Breast epithelium (tissue), 4 donors: Measurements from ENCODE around the gene ATP13A4. TPM values are rescaled to one million over a fixed set of nuclear protein-coding genes. Genes with fewer than 3 reads are reported as not detected.
A peak's percentile ranks its signal among the peaks of the same experiment; 100 is the strongest.

ENCODE experiments used
- DNase-seq, 2 donors: peaks; one replicate each; pipeline ENCODE4 v3.0.0-alpha.2; 2019; ENCODE audit warnings: low spot score in 2 of 2
- H3K27ac ChIP-seq, 2 donors: fragments of 200-600 bp; sonication (generic) in 1 of 2; one replicate each; pipeline ENCODE4 v1.5.1; 2016 to 2019; ENCODE audit warnings: mild to moderate bottlenecking in 1 of 2
- H3K27me3 ChIP-seq, 2 donors: fragments of 200-600 bp; sonication (generic) in 1 of 2; one replicate each; pipeline versions ENCODE4 v1.5.1 to v1.6.0; 2017 to 2019; ENCODE audit warnings: control low read depth in 1 of 2, mild to moderate bottlenecking in 1 of 2
- H3K36me3 ChIP-seq: fragments of 200-600 bp; one replicate; pipeline ENCODE4 v1.5.1; 2019
- H3K4me1 ChIP-seq, 2 donors: fragments of 200-600 bp; sonication (generic); one replicate each; pipeline ENCODE4 v1.5.1; 2016 to 2019; ENCODE audit warnings: control low read depth in 1 of 2
- H3K4me3 ChIP-seq, 3 donors: fragments of 200-600 bp; sonication (generic); 1 replicate in 2 of 3; 2 replicates in 1 of 3; pipeline ENCODE4 v1.5.1; 2016 to 2019; ENCODE audit warnings: mild to moderate bottlenecking in 3 of 3, moderate library complexity in 2 of 3
- H3K9me3 ChIP-seq, 2 donors: fragments of 200-600 bp; sonication (generic) in 1 of 2; one replicate each; pipeline ENCODE4 v1.5.1; 2016 to 2019; ENCODE audit warnings: control low read depth in 1 of 2
- CTCF ChIP-seq, 3 donors: fragments of 450-650 bp; IDR thresholded peaks; one replicate each; pipeline ENCODE4 v1.5.1; 2016 to 2017; ENCODE audit warnings: antibody characterized with exemption in 3 of 3, mild to moderate bottlenecking in 3 of 3, moderate library complexity in 3 of 3
- POLR2A ChIP-seq: fragments of 450-650 bp; IDR thresholded peaks from one replicate; pipeline ENCODE4 v1.6.1; 2016; ENCODE audit warnings: antibody characterized with exemption, mild to moderate bottlenecking, moderate library complexity
- POLR2AphosphoS5 ChIP-seq, 3 donors: sonication (generic); formaldehyde crosslinking; IDR thresholded peaks; one replicate each; pipeline ENCODE4 v1.6.1; 2017; ENCODE audit warnings: antibody characterized with exemption in 3 of 3
- intact Hi-C: fragments of 100-400 bp; cut with DNase I; formaldehyde crosslinking; loops from one replicate; pipeline ENCODE4 v1.15.1; 2023; ENCODE audit warnings: low total_unique reads
- total RNA-seq, 3 donors: library from RNA; depleted of rRNA; stranded (reverse); fragments of >200 nt; gene quantifications; one replicate each; pipeline ENCODE4 v1.1.0, GENCODE V29; 2016

The ATP13A4 gene
- total RNA-seq, 3 donors from 2014 or later, result 0.64 to 36.6 (median 6.2) TPM

GRCh38 chr3:193552923-193553322 lies 1.8 kb downstream of the ATP13A4 start:
- no peaks in the 10 kb centered on the region for H3K27me3 ChIP-seq
- H3K4me1 ChIP-seq, result no peaks in the 10 kb centered on the region
- TF ChIP-seq POLR2AphosphoS5 (IDR thresholded peaks at IDR 0.05) (no peak), POLR2A (no peak), CTCF (IDR thresholded peaks at IDR 0.05) (no peak)
- H3K36me3 ChIP-seq, result no peaks in the 10 kb centered on the region
- intact Hi-C loops, result no loop called here
- peak overlapping the region in 1 of 2 donors; percentile 26 for H3K27ac ChIP-seq
- H3K9me3 ChIP-seq, result no peaks in the 10 kb centered on the region
- no peak for DNase-seq
- H3K4me3 ChIP-seq, result no peak overlapping the region

- H3K27ac ChIP-seq, result no peak overlapping the region
- no peak for TF ChIP-seq POLR2A
- TF ChIP-seq CTCF (IDR thresholded peaks at IDR 0.05), result no peak
- TF ChIP-seq POLR2AphosphoS5 (IDR thresholded peaks at IDR 0.05), result no peak
- peaks cover 6 to 11% of the 10 kb centered on the region in 2 donors for H3K9me3 ChIP-seq
- H3K36me3 ChIP-seq, result no peaks in the 10 kb centered on the region
- no peaks in the 10 kb centered on the region for H3K27me3 ChIP-seq
- H3K4me3 ChIP-seq, result no peak overlapping the region
- no peaks in the 10 kb centered on the region for H3K4me1 ChIP-seq
- DNase-seq, result no peak
- intact Hi-C loops, result no loop called here
These were observed 6.3 kb downstream of the ATP13A4 start for GRCh38 chr3:193548406-193548805.

GRCh38 chr3:193546129-193546528 lies 8.6 kb downstream of the ATP13A4 start:
- Histone ChIP-seq H3K27me3 (no peaks in the 10 kb centered on the region), H3K27ac (no peak overlapping the region), H3K4me3 (no peak overlapping the region), H3K9me3 (peaks cover 6 to 11% of the 10 kb centered on the region in 2 donors), H3K4me1 (no peaks in the 10 kb centered on the region), H3K36me3 (no peaks in the 10 kb centered on the region)
- no peak for DNase-seq
- TF ChIP-seq CTCF (IDR thresholded peaks at IDR 0.05), result no peak
- no peak for TF ChIP-seq POLR2AphosphoS5 (IDR thresholded peaks at IDR 0.05)
- no peak for TF ChIP-seq POLR2A
- intact Hi-C loops, result no loop called here

- Histone ChIP-seq H3K27ac (no peak overlapping the region), H3K4me1 (no peaks in the 10 kb centered on the region), H3K9me3 (peaks cover 6 to 11% of the 10 kb centered on the region in 2 donors), H3K4me3 (no peak overlapping the region), H3K36me3 (no peaks in the 10 kb centered on the region), H3K27me3 (no peaks in the 10 kb centered on the region)
- peak in 1 of 2 donors; percentile 24 for DNase-seq
- intact Hi-C loops, result no loop called here
- TF ChIP-seq POLR2A, result no peak
- no peak for TF ChIP-seq POLR2AphosphoS5 (IDR thresholded peaks at IDR 0.05)
- no peak for TF ChIP-seq CTCF (IDR thresholded peaks at IDR 0.05)
These were observed 9.4 kb downstream of the ATP13A4 start for GRCh38 chr3:193545304-193545703.

GRCh38 chr3:193544289-193544688 lies 10.4 kb downstream of the ATP13A4 start:
- Histone ChIP-seq H3K4me3 (no peak overlapping the region), H3K27me3 (no peaks in the 10 kb centered on the region), H3K36me3 (no peaks in the 10 kb centered on the region), H3K4me1 (no peaks in the 10 kb centered on the region), H3K27ac (no peak overlapping the region), H3K9me3 (peaks cover 6 to 11% of the 10 kb centered on the region in 2 donors)
- no peak for TF ChIP-seq POLR2A
- TF ChIP-seq CTCF (IDR thresholded peaks at IDR 0.05), result no peak
- no peak for TF ChIP-seq POLR2AphosphoS5 (IDR thresholded peaks at IDR 0.05)
- no peak for DNase-seq
- intact Hi-C loops, result no loop called here
